Erythroblast (primary cell): ENCODE results near the gene JPH4.

Source experiments
- GATA1 ChIP-seq: IDR thresholded peaks from 2 replicates; pipeline ENCODE4 v1.6.1; 2011; ENCODE audit warnings: low read depth, mild to moderate bottlenecking, control low read depth, low read length, moderate library complexity
- POLR2A ChIP-seq: IDR thresholded peaks from 2 replicates; pipeline ENCODE4 v1.6.1; 2011; ENCODE audit warnings: mild to moderate bottlenecking, low read length

GRCh38 chr14:23601845-23602180, 23.2 kb upstream of the JPH4 start:
- TF ChIP-seq POLR2A (no peak), GATA1 (no peak)
